Spinal cord (tissue), 10 donors: Measurements from ENCODE around the gene CPXM1. TPM values are rescaled to one million over a fixed set of nuclear protein-coding genes. Genes with fewer than 3 reads are reported as not detected.

Experiments
- DNase-seq, 6 donors: peaks; one replicate each; pipeline versions ENCODE4 v3.0.0 to v3.0.0-alpha.2; 2013 to 2015; ENCODE audit warnings: low spot score in 6 of 6, low read depth in 4 of 6
- H3K27ac ChIP-seq: one replicate; pipeline ENCODE4 v1.5.1; 2013; ENCODE audit warnings: low read depth, low read length, control low read depth
- H3K27me3 ChIP-seq: one replicate; pipeline ENCODE4 v1.6.1; 2013; ENCODE audit warnings: low read length; ENCODE audit not compliant: control insufficient read depth, insufficient read depth
- H3K36me3 ChIP-seq: one replicate; pipeline ENCODE4 v1.6.1; 2013; ENCODE audit warnings: low read length; ENCODE audit not compliant: control insufficient read depth, insufficient read depth
- H3K4me1 ChIP-seq: one replicate; pipeline ENCODE4 v1.6.1; 2013; ENCODE audit warnings: low read length; ENCODE audit not compliant: control insufficient read depth, insufficient read depth
- H3K4me3 ChIP-seq: one replicate; pipeline ENCODE4 v1.5.1; 2013; ENCODE audit warnings: low read depth, low read length, control low read depth
- H3K9me3 ChIP-seq: one replicate; pipeline ENCODE4 v1.6.1; 2013; ENCODE audit warnings: low read length; ENCODE audit not compliant: control insufficient read depth, insufficient read depth
- WGBS: methylation state at CpG from one replicate; pipeline ENCODE4 v1.1.5; 2013; ENCODE audit warnings: missing lambda C conversion rate; ENCODE audit not compliant: insufficient coverage; 5-methylcytosine and 5-hydroxymethylcytosine counted together
- polyA plus RNA-seq, 2 donors: library from polyadenylated mRNA; unstranded; fragments of 120-200 nt; gene quantifications; one replicate each; pipeline ENCODE4 v1.2.1, GENCODE V29; 2013; ENCODE audit not compliant: insufficient read length in 2 of 2
- total RNA-seq, 2 donors: library from RNA; depleted of rRNA in 1 of 2; stranded (reverse); fragments of 120-200 nt in 1 of 2; fragments of >200 nt in 1 of 2; gene quantifications; one replicate each; pipeline versions ENCODE4 v1.2.3 to v1.2.4, GENCODE V29; 2013 to 2014
- donor health status: healthy.

The CPXM1 gene
- total and polyA plus RNA-seq, 4 donors = 37.1 to 163 (median 70.4) TPM

GRCh38 chr20:2746636-2747265, 53.7 kb downstream of the CPXM1 start:
- no peak overlapping the region for H3K27ac ChIP-seq
- peaks cover 11% of the 10 kb centered on the region for H3K36me3 ChIP-seq
- H3K27me3 ChIP-seq = peaks cover 38% of the 10 kb centered on the region
- 84% methylated on average over 8 of the region's 8 CpGs for WGBS
- no peak for DNase-seq
- H3K4me1 ChIP-seq = peaks cover 14% of the 10 kb centered on the region
- no peak overlapping the region for H3K4me3 ChIP-seq
- H3K9me3 ChIP-seq = no peaks in the 10 kb centered on the region

GRCh38 chr20:2745936-2746635, 54.3 kb downstream of the CPXM1 start:
- H3K27ac ChIP-seq = no peak overlapping the region
- WGBS = 96% methylated on average over 2 of the region's 4 CpGs
- peaks cover 32% of the 10 kb centered on the region for H3K27me3 ChIP-seq

GRCh38 chr20:2745060-2745910, 55.1 kb downstream of the CPXM1 start:
- DNase-seq = no peak
- H3K4me1 ChIP-seq = peaks cover 1% of the 10 kb centered on the region
- no peak overlapping the region for H3K27ac ChIP-seq
- peaks cover 11% of the 10 kb centered on the region for H3K36me3 ChIP-seq
- H3K27me3 ChIP-seq = peaks cover 24% of the 10 kb centered on the region
- no peak overlapping the region for H3K4me3 ChIP-seq
- WGBS = 69% methylated on average over 8 of the region's 12 CpGs
- no peaks in the 10 kb centered on the region for H3K9me3 ChIP-seq

More at GRCh38 chr20:2745936-2746635, 54.3 kb downstream of the CPXM1 start:
- H3K9me3 ChIP-seq = no peaks in the 10 kb centered on the region
- DNase-seq = no peak
- peaks cover 8% of the 10 kb centered on the region for H3K4me1 ChIP-seq
- H3K4me3 ChIP-seq = no peak overlapping the region
- H3K36me3 ChIP-seq = peaks cover 11% of the 10 kb centered on the region

Other genes with a start within 250 kb of the CPXM1 start
- 100 to 1,000 TPM; 120 to 183 TPM for gene NOP56, start 148.0 kb downstream of the CPXM1 start, total RNA-seq
- 100 to 1,000 TPM; 246 to 261 TPM for gene NOP56, start 148.0 kb downstream of the CPXM1 start, polyA plus RNA-seq
- gene IDH3B, start 136.4 kb downstream of the CPXM1 start, total RNA-seq = 100 to 1,000 TPM in 1 of 2 donors, 10 to 100 TPM in 1; 78.7 to 105 TPM
- 100 to 1,000 TPM; 119 to 130 TPM for gene IDH3B, start 136.4 kb downstream of the CPXM1 start, polyA plus RNA-seq
- gene EBF4, start 107.8 kb downstream of the CPXM1 start, total RNA-seq = 10 to 100 TPM; 10.2 to 17.4 TPM
- gene EBF4, start 107.8 kb downstream of the CPXM1 start, polyA plus RNA-seq = 10 to 100 TPM; 86.4 to 91.0 TPM
- gene C20orf141, start 14.4 kb upstream of the CPXM1 start, total RNA-seq = not detected
- gene C20orf141, start 14.4 kb upstream of the CPXM1 start, polyA plus RNA-seq = not detected
- not detected for gene TMEM239, start 15.7 kb upstream of the CPXM1 start, total RNA-seq
- gene TMEM239, start 15.7 kb upstream of the CPXM1 start, polyA plus RNA-seq = not detected
- 10 to 100 TPM; 15.7 to 46.7 TPM for gene PCED1A, start 40.0 kb upstream of the CPXM1 start, total RNA-seq
- gene PCED1A, start 40.0 kb upstream of the CPXM1 start, polyA plus RNA-seq = 10 to 100 TPM; 57.9 to 64.9 TPM
- gene VPS16, start 40.1 kb upstream of the CPXM1 start, total RNA-seq = 10 to 100 TPM; 35.3 to 57.0 TPM
- 10 to 100 TPM; 65.5 to 71.6 TPM for gene VPS16, start 40.1 kb upstream of the CPXM1 start, polyA plus RNA-seq
- gene PTPRA, start 72.9 kb upstream of the CPXM1 start, total RNA-seq = 100 to 1,000 TPM; 113 to 171 TPM
- gene PTPRA, start 72.9 kb upstream of the CPXM1 start, polyA plus RNA-seq = 100 to 1,000 TPM; 160 to 182 TPM
- gene GNRH2, start 243.0 kb upstream of the CPXM1 start, total RNA-seq = under 1 TPM in 1 of 2 donors, not detected in 1; 0.44 TPM
- gene GNRH2, start 243.0 kb upstream of the CPXM1 start, polyA plus RNA-seq = 1 to 10 TPM in 1 of 2 donors, under 1 TPM in 1; 0.68 to 1.8 TPM
- gene MRPS26, start 245.4 kb upstream of the CPXM1 start, total RNA-seq = 10 to 100 TPM; 24.1 to 63.7 TPM
- 10 to 100 TPM; 84.3 to 91.1 TPM for gene MRPS26, start 245.4 kb upstream of the CPXM1 start, polyA plus RNA-seq